HepG2 (cell line): Measurements from ENCODE around the gene DENND4C. TPM values are rescaled to one million over a fixed set of nuclear protein-coding genes. Genes with fewer than 3 reads are reported as not detected.
"Not testable (repeated sequence)": the region's sequence is repeated elsewhere in the genome, so short reads cannot be mapped to it uniquely, and the experiment has no call there.

ENCODE experiments used
- ATAC-seq: fragments of 200-7000 bp; cut with Tn5 transposase; 3 replicates; pipeline ENCODE4 v1.9.1; 2020; ENCODE audit warnings: mild to moderate bottlenecking, moderate library complexity
- BruUV-seq: library from RNA; stranded (reverse); fragments of 400-500 nt; replicated peaks from 2 replicates; lab custom pipeline; 2021; lab: Mats Ljungman, UMichigan
- CTCF ChIA-PET: fragments of 300-600 bp; formaldehyde crosslinking; extraction: SDS; loops from one replicate; lab custom pipeline; 2021; ENCODE audit warnings: low total read pairs, inconsistent platforms, low intra/inter-chr PET ratio; lab: Yijun Ruan, JAX
- POLR2A ChIA-PET: fragments of 350-600 bp; sonication (Branson Sonifier 250); formaldehyde crosslinking; loops from one replicate; lab custom pipeline; 2020; ENCODE audit warnings: antibody characterized with exemption, inconsistent platforms; lab: Yijun Ruan, JAX
- DNase-seq: peaks from one replicate; pipeline ENCODE4 v3.0.0-alpha.2; 2015; ENCODE audit warnings: low spot score
- FAIRE-seq: peaks from 3 replicates; lab custom pipeline; 2011; peaks lifted over from hg19 to GRCh38; lab: Jason Lieb, UNC
- H2AFZ ChIP-seq: one replicate; pipeline ENCODE4 v1.6.1; 2011; ENCODE audit warnings: low read length, inconsistent platforms
- H3K27ac ChIP-seq: fragments of 300-600 bp; 3 replicates; pipeline ENCODE4 v1.8.0; 2011; ENCODE audit warnings: mixed run types, mild to moderate bottlenecking, mixed read lengths, low read length, inconsistent platforms; ENCODE audit not compliant: insufficient read depth; ENCODE audit errors: extremely low read length
- H3K27me3 ChIP-seq, 2 experiments: fragments of 200-600 bp in 1 of 2; 2 replicates in 1 of 2; 3 replicates in 1 of 2; pipeline versions ENCODE4 v1.6.0 to v1.8.0; 2011; ENCODE audit warnings: low read length in 2 of 2, mild to moderate bottlenecking in 2 of 2, moderate library complexity in 2 of 2, inconsistent platforms in 1 of 2; ENCODE audit not compliant: insufficient read depth in 2 of 2, control insufficient read depth in 1 of 2
- H3K36me3 ChIP-seq, 2 experiments: fragments of 200-600 bp in 1 of 2; replicated peaks in 1 of 2; 2 replicates in 1 of 2; 3 replicates in 1 of 2; pipeline versions ENCODE4 v1.5.1 to v1.8.0; 2011; ENCODE audit warnings: low read length in 2 of 2, inconsistent platforms in 1 of 2; ENCODE audit not compliant: insufficient read depth in 2 of 2, control insufficient read depth in 1 of 2
- H3K4me1 ChIP-seq: 2 replicates; pipeline ENCODE4 v1.5.1; 2012; ENCODE audit warnings: low read length, inconsistent platforms; ENCODE audit not compliant: insufficient read depth
- H3K4me2 ChIP-seq: 2 replicates; pipeline ENCODE4 v1.6.0; 2011; ENCODE audit warnings: low read depth, low read length, inconsistent platforms
- H3K4me3 ChIP-seq, 3 experiments: fragments of 200-600 bp in 1 of 3; sonication (generic), shearing (Covaris generic) in 1 of 3; replicated peaks in 1 of 3; 2 replicates each; pipeline ENCODE4 v1.5.1; 2011 to 2016; ENCODE audit warnings: low read length in 3 of 3, inconsistent platforms in 2 of 3, low read depth in 2 of 3, mild to moderate bottlenecking in 2 of 3, control low read depth in 1 of 3, mixed read lengths in 1 of 3; ENCODE audit not compliant: insufficient read depth in 1 of 3
- H3K79me2 ChIP-seq: one replicate; pipeline ENCODE4 v1.6.1; 2011; ENCODE audit warnings: low read length, inconsistent platforms; ENCODE audit not compliant: insufficient read depth
- H3K9ac ChIP-seq: 2 replicates; pipeline ENCODE4 v1.6.0; 2011; ENCODE audit warnings: mild to moderate bottlenecking, low read depth, low read length, inconsistent platforms; ENCODE audit not compliant: insufficient read depth
- H3K9me3 ChIP-seq: 2 replicates; pipeline ENCODE4 v1.5.1; 2012; ENCODE audit warnings: mild to moderate bottlenecking, low read length
- H4K20me1 ChIP-seq: 2 replicates; pipeline ENCODE4 v1.6.0; 2011; ENCODE audit warnings: inconsistent platforms, mild to moderate bottlenecking, low read length, moderate library complexity; ENCODE audit not compliant: insufficient read depth
- NRL ChIP-seq: sonication (generic); formaldehyde crosslinking; IDR thresholded peaks from 2 replicates; pipeline ENCODE4 v1.5.0; 2020; ENCODE audit warnings: missing genetic modification reagents, mild to moderate bottlenecking, moderate library complexity, borderline replicate concordance
- WGBS: methylation state at CpG from one replicate; pipeline ENCODE4 v1.1.6; 2017; ENCODE audit warnings: low lambda C conversion rate; 5-methylcytosine and 5-hydroxymethylcytosine counted together
- in situ Hi-C: cut with HindIII; loops from 2 replicates; pipeline ENCODE4 v1.10.0; 2017; ENCODE audit warnings: low pct_unique_long_range_greater_than_20kb; ENCODE audit not compliant: extremely low pct_ligation_motif_present
- intact Hi-C: fragments of 100-400 bp; cut with micrococcal nuclease; formaldehyde crosslinking; loops from one replicate; pipeline ENCODE4 v1.10.0; 2022; ENCODE audit not compliant: unreplicated experiment
- polyA plus RNA-seq, 8 experiments: library from polyadenylated mRNA; depleted of rRNA in 3 of 8; stranded (reverse) in 7 of 8; unstranded in 1 of 8; fragments of >200 nt; fragmentation: Illumina TruSeq in 4 of 8; extraction: Trizol in 4 of 8; gene quantifications; 2 replicates each; pipeline versions ENCODE4 v1.2.1 to v1.2.3, GENCODE V29; 2011 to 2016; ENCODE audit warnings: low read depth in 4 of 8, missing spikeins in 1 of 8, mixed read lengths in 1 of 8; ENCODE audit not compliant: insufficient read depth in 1 of 8
- total RNA-seq, 5 experiments: library from RNA; depleted of rRNA; stranded (reverse); fragments of >200 nt; fragmentation: Illumina TruSeq; extraction: Trizol; gene quantifications; 2 replicates each; pipeline ENCODE4 v1.2.3, GENCODE V29; 2016; ENCODE audit warnings: low read depth in 1 of 5
- TF ChIP-seq, protein P1 (sequence below), 2 experiments: IDR thresholded peaks; 2 replicates each; pipeline ENCODE4 v1.6.1; 2011 to 2012; ENCODE audit warnings: low read length in 2 of 2, borderline replicate concordance in 1 of 2, low read depth in 1 of 2, mild to moderate bottlenecking in 1 of 2, moderate library complexity in 1 of 2

Gene DENND4C
- total and polyA plus RNA-seq, 2 of the 13 experiments (the other 11 are each of a cell fraction or from before 2014, with no cell fraction given) = 19.1 to 27.2 TPM

DNA sequence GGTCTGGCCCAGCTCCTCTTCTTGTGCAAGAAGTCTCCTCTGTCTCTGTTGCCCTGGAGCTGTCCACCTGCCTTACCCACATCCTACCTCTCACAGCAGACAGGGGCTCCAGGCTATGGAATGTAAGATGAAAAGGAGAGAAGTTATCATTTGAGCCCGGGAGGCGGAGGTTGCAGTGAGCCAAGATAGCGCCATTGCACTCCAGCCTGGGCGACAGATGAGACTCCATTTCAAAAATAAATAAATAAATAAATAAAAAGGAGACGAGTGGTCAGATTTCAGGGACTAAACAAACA, 37.5 kb upstream of the DENND4C start:
- no TSS peak for BruUV-seq
- CTCF ChIA-PET = no interaction called here
- Histone ChIP-seq H4K20me1 (no peaks in the 10 kb centered on the region), H3K27me3 (no peaks in the 10 kb centered on the region), H3K36me3 (no peaks in the 10 kb centered on the region), H3K4me3 (no peak overlapping the region), H3K27ac (no peak overlapping the region), H3K79me2 (no peaks in the 10 kb centered on the region), H3K4me1 (peaks cover 30% of the 10 kb centered on the region), H3K9ac (no peak overlapping the region), H2AFZ (no peak overlapping the region), H3K4me2 (0 out of 2 replicates have a peak overlapping the region, but pooled peaks have one; percentile 9), H3K9me3 (no peaks in the 10 kb centered on the region)
- in situ Hi-C loops (no loop called here), intact Hi-C loops (no loop called here)
- ATAC-seq (peak; percentile 56; the same call in 2 of the 3 replicates), DNase-seq (no peak), FAIRE-seq (no peak)
- POLR2A ChIA-PET = no interaction called here
- WGBS = 45% methylated on average over 5 of the region's 5 CpGs
- TF ChIP-seq NRL (CRISPR knock-in tag) = no peak
- TF ChIP-seq, protein P1, sequence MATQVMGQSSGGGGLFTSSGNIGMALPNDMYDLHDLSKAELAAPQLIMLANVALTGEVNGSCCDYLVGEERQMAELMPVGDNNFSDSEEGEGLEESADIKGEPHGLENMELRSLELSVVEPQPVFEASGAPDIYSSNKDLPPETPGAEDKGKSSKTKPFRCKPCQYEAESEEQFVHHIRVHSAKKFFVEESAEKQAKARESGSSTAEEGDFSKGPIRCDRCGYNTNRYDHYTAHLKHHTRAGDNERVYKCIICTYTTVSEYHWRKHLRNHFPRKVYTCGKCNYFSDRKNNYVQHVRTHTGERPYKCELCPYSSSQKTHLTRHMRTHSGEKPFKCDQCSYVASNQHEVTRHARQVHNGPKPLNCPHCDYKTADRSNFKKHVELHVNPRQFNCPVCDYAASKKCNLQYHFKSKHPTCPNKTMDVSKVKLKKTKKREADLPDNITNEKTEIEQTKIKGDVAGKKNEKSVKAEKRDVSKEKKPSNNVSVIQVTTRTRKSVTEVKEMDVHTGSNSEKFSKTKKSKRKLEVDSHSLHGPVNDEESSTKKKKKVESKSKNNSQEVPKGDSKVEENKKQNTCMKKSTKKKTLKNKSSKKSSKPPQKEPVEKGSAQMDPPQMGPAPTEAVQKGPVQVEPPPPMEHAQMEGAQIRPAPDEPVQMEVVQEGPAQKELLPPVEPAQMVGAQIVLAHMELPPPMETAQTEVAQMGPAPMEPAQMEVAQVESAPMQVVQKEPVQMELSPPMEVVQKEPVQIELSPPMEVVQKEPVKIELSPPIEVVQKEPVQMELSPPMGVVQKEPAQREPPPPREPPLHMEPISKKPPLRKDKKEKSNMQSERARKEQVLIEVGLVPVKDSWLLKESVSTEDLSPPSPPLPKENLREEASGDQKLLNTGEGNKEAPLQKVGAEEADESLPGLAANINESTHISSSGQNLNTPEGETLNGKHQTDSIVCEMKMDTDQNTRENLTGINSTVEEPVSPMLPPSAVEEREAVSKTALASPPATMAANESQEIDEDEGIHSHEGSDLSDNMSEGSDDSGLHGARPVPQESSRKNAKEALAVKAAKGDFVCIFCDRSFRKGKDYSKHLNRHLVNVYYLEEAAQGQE (IDR thresholded peaks at IDR 0.05; ENCODE audit: borderline replicate concordance in 1 of 2, low read depth in 1 of 2, low read length in 2 of 2) = 0 out of 4 replicates have a peak, but pooled peaks of 1 of the 2 experiments have one; percentile 28

DNA sequence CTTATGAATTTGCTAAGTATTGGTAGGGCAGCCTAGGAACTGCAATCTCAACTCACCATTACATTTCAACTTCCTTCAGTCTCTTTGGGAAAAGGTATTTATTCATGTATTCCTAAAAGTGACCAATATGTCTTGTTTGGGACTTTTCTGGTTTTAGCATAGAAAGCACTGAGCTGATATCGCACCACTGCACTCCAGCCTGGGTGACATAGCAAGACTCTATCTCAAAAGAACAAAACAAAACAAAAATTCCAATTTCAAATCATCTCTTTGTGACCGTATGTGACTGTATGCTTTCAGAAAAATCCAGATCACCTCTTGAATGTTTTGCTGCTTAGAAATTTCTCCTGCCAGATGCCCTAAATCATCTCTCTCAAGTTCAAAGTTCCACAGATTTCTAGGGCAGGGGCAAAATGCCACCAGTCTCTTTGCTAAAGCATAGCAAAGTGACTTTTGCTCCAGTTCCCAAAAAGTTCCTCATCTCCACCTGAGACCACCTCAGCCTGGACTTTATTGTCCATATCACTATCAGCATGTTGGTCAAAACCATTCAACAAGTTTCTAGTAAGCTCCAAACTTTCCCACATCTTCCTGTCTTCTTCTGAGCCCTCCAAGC, 37.0 kb upstream of the DENND4C start:
- H3K4me3 ChIP-seq, H3K9ac ChIP-seq, FAIRE-seq, H3K27me3 ChIP-seq, intact Hi-C loops, POLR2A ChIA-PET, H2AFZ ChIP-seq, H3K9me3 ChIP-seq, DNase-seq, H4K20me1 ChIP-seq, in situ Hi-C loops, H3K36me3 ChIP-seq, ATAC-seq, CTCF ChIA-PET, H3K4me2 ChIP-seq, H3K27ac ChIP-seq, H3K79me2 ChIP-seq, BruUV-seq: not testable (repeated sequence)
- H3K4me1 ChIP-seq = peaks cover 30% of the 10 kb centered on the region
- WGBS = 76% methylated on average over 2 of the region's 2 CpGs
